H9 (cell line): ENCODE measurements around the gene ARHGEF2. TPM values are rescaled to one million over a fixed set of nuclear protein-coding genes. Genes with fewer than 3 reads are reported as not detected.

Experiments
- DNase-seq: peaks from one replicate; pipeline ENCODE4 v3.0.0-alpha.2; 2017
- H2AFZ ChIP-seq: one replicate; pipeline ENCODE4 v1.6.1; 2013; ENCODE audit warnings: mild to moderate bottlenecking, low read length, control low read depth, moderate library complexity
- H2AK5ac ChIP-seq: 2 replicates; pipeline ENCODE4 v1.6.1; 2013; ENCODE audit warnings: low read length, control low read depth, mixed read lengths; ENCODE audit not compliant: insufficient read length
- H2BK120ac ChIP-seq: one replicate; pipeline ENCODE4 v1.6.1; 2013; ENCODE audit warnings: low read depth, mild to moderate bottlenecking, low read length, control low read depth, inconsistent platforms; ENCODE audit not compliant: poor library complexity, severe bottlenecking
- H2BK12ac ChIP-seq: 2 replicates; pipeline ENCODE4 v1.6.1; 2013; ENCODE audit warnings: low read length, control low read depth, mixed read lengths, low read depth; ENCODE audit not compliant: insufficient read length
- H2BK15ac ChIP-seq: 2 replicates; pipeline ENCODE4 v1.6.1; 2013; ENCODE audit warnings: low read depth, low read length, control low read depth
- H2BK20ac ChIP-seq: one replicate; pipeline ENCODE4 v1.6.1; 2013; ENCODE audit warnings: low read depth, mild to moderate bottlenecking, low read length, control low read depth, inconsistent platforms; ENCODE audit not compliant: poor library complexity, severe bottlenecking
- H2BK5ac ChIP-seq: 2 replicates; pipeline ENCODE4 v1.6.1; 2013; ENCODE audit warnings: low read length, control low read depth, mixed read lengths; ENCODE audit not compliant: insufficient read length
- H3K14ac ChIP-seq: 2 replicates; pipeline ENCODE4 v1.6.1; 2013; ENCODE audit warnings: low read length, control low read depth; ENCODE audit not compliant: insufficient read depth
- H3K18ac ChIP-seq: 2 replicates; pipeline ENCODE4 v1.6.1; 2013; ENCODE audit warnings: low read depth, mild to moderate bottlenecking, mixed read lengths, low read length, control low read depth; ENCODE audit not compliant: insufficient read length
- H3K23ac ChIP-seq: 2 replicates; pipeline ENCODE4 v1.6.1; 2013; ENCODE audit warnings: low read length, control low read depth, mixed read lengths, low read depth; ENCODE audit not compliant: insufficient read length
- H3K23me2 ChIP-seq: 2 replicates; pipeline ENCODE4 v1.6.1; 2013; ENCODE audit warnings: low read depth, mild to moderate bottlenecking, mixed read lengths, low read length, control low read depth; ENCODE audit not compliant: insufficient read length, poor library complexity, severe bottlenecking
- H3K27ac ChIP-seq: 2 replicates; pipeline ENCODE4 v1.5.1; 2013; ENCODE audit warnings: low read length, control low read depth, mixed read lengths, low read depth; ENCODE audit not compliant: insufficient read length
- H3K27me3 ChIP-seq: 2 replicates; pipeline ENCODE4 v1.6.1; 2013; ENCODE audit warnings: low read length, control low read depth, inconsistent platforms; ENCODE audit not compliant: insufficient read depth
- H3K4ac ChIP-seq: 2 replicates; pipeline ENCODE4 v1.6.1; 2013; ENCODE audit warnings: low read depth, mild to moderate bottlenecking, control low read depth, inconsistent platforms, low read length, moderate library complexity
- H3K4me1 ChIP-seq: 2 replicates; pipeline ENCODE4 v1.6.1; 2013; ENCODE audit warnings: low read length, control low read depth, inconsistent platforms; ENCODE audit not compliant: insufficient read depth
- H3K4me2 ChIP-seq: 2 replicates; pipeline ENCODE4 v1.6.1; 2013; ENCODE audit warnings: low read length, control low read depth, mixed read lengths; ENCODE audit not compliant: insufficient read length, insufficient read depth
- H3K56ac ChIP-seq: 2 replicates; pipeline ENCODE4 v1.6.1; 2013; ENCODE audit warnings: low read depth, mild to moderate bottlenecking, mixed read lengths, low read length, control low read depth; ENCODE audit not compliant: insufficient read length
- H3K79me1 ChIP-seq: 2 replicates; pipeline ENCODE4 v1.6.1; 2013; ENCODE audit warnings: low read depth, mild to moderate bottlenecking, moderate library complexity, low read length, control low read depth, inconsistent platforms; ENCODE audit not compliant: insufficient read depth, poor library complexity, severe bottlenecking
- H3K79me2 ChIP-seq: 2 replicates; pipeline ENCODE4 v1.6.1; 2013; ENCODE audit warnings: low read length, control low read depth, inconsistent platforms; ENCODE audit not compliant: insufficient read depth
- H3K9ac ChIP-seq: 2 replicates; pipeline ENCODE4 v1.6.1; 2013; ENCODE audit warnings: low read length, control low read depth, mixed read lengths; ENCODE audit not compliant: insufficient read length; ENCODE audit errors: extremely low read depth
- H3K9me3 ChIP-seq: one replicate; pipeline ENCODE4 v1.6.1; 2013; ENCODE audit warnings: low read depth, low read length, inconsistent platforms; ENCODE audit not compliant: control insufficient read depth
- H3T11ph ChIP-seq: one replicate; pipeline ENCODE4 v1.6.1; 2013; ENCODE audit warnings: mild to moderate bottlenecking, low read length, control low read depth, inconsistent platforms
- H4K20me1 ChIP-seq: one replicate; pipeline ENCODE4 v1.6.1; 2013; ENCODE audit not compliant: control insufficient read depth, insufficient read length, insufficient read depth
- H4K5ac ChIP-seq: 2 replicates; pipeline ENCODE4 v1.6.1; 2013; ENCODE audit warnings: low read depth, mild to moderate bottlenecking, mixed read lengths, low read length, control low read depth; ENCODE audit not compliant: insufficient read length
- H4K8ac ChIP-seq: replicated peaks from 2 replicates; pipeline ENCODE4 v1.6.1; 2013; ENCODE audit warnings: low read length, control low read depth, mixed read lengths, low read depth; ENCODE audit not compliant: insufficient read length
- H4K91ac ChIP-seq: 2 replicates; pipeline ENCODE4 v1.6.1; 2013; ENCODE audit warnings: low read depth, mild to moderate bottlenecking, moderate library complexity, mixed read lengths, low read length, control low read depth; ENCODE audit not compliant: insufficient read length
- H3K27ac Mint-ChIP-seq, 3 experiments: 2 replicates in 2 of 3; 3 replicates in 1 of 3; pipeline ENCODE4 v1.8.0; 2020 to 2021; ENCODE audit warnings: mixed read lengths in 3 of 3, mild to moderate bottlenecking in 1 of 3, moderate library complexity in 1 of 3
- H3K27me3 Mint-ChIP-seq: 2 replicates; pipeline ENCODE4 v1.8.0; 2021; ENCODE audit warnings: low read depth, mild to moderate bottlenecking, moderate library complexity, mixed read lengths
- H3K36me3 Mint-ChIP-seq, 3 experiments: 2 replicates in 2 of 3; 3 replicates in 1 of 3; pipeline ENCODE4 v1.8.0; 2020 to 2021; ENCODE audit warnings: low read depth in 3 of 3, mixed read lengths in 3 of 3; ENCODE audit not compliant: insufficient read depth in 1 of 3
- H3K4me1 Mint-ChIP-seq, 2 experiments: 2 replicates each; pipeline ENCODE4 v1.8.0; 2020; ENCODE audit warnings: mixed read lengths in 2 of 2
- H3K4me3 Mint-ChIP-seq, 2 experiments: 2 replicates in 1 of 2; 3 replicates in 1 of 2; pipeline ENCODE4 v1.8.0; 2020 to 2021; ENCODE audit warnings: mild to moderate bottlenecking in 2 of 2, mixed read lengths in 2 of 2, moderate library complexity in 1 of 2
- H3K9me3 Mint-ChIP-seq, 2 experiments: 2 replicates in 1 of 2; 3 replicates in 1 of 2; pipeline ENCODE4 v1.8.0; 2020; ENCODE audit warnings: mild to moderate bottlenecking in 2 of 2, mixed read lengths in 2 of 2, moderate library complexity in 1 of 2
- WGBS: extraction: QIAGEN DNeasy Blood & Tissue Kit; methylation state at CpG from one replicate; pipeline ENCODE4 v1.1.7; 2013; ENCODE audit warnings: missing lambda C conversion rate, low lambda C conversion rate, mixed read lengths; ENCODE audit not compliant: insufficient read length; ENCODE audit errors: extremely low coverage; 5-methylcytosine and 5-hydroxymethylcytosine counted together
- total RNA-seq: library from RNA; stranded (reverse); gene quantifications from 2 replicates; pipeline ENCODE4 v1.2.1, GENCODE V29; 2021
- TF ChIP-seq, protein P1 (sequence below): fragments of 200-600 bp; sonication (generic); conservative IDR thresholded peaks from 3 replicates; pipeline ENCODE4 v1.8.0; 2021; ENCODE audit warnings: antibody characterized with exemption, mild to moderate bottlenecking

Gene ARHGEF2
- total RNA-seq, 1 experiment from 2014 or later: 111 TPM

DNA sequence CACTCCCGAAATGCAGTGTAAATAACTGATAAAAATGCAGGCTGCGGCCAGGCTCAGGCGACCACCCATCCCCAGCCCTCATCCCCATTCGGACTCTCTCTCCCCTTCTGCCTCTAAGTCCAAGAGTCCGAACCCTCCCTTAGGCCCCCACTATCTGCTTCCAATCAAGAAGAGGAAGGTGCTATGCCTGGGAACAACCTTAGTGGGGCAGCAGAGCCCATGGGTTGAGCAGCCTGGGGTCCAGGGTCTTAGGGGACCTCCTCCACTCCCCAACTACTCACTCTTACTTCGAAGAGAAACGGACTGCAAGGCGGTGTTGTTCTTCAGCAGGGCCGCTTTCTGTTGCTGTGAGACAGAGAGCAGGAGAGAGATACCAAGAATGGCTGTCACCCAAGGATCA, 12.2 kb downstream of the ARHGEF2 start:
- no peaks in the 10 kb centered on the region for H3K9me3 Mint-ChIP-seq
- Histone ChIP-seq H3K9ac (no peak overlapping the region), H3K18ac (no peak overlapping the region), H3K14ac (no peak overlapping the region), H3K9me3 (no peaks in the 10 kb centered on the region), H3K79me1 (no peaks in the 10 kb centered on the region), H3T11ph (no peak overlapping the region), H3K23ac (no peak overlapping the region), H3K4ac (no peak overlapping the region), H4K8ac (no peak overlapping the region), H3K79me2 (peaks cover 5% of the 10 kb centered on the region), H4K91ac (no peak overlapping the region), H3K23me2 (no peaks in the 10 kb centered on the region), H2AK5ac (no peak overlapping the region), H3K56ac (no peak overlapping the region), H3K27me3 (no peaks in the 10 kb centered on the region), H3K27ac (no peak overlapping the region), H2BK120ac (no peak overlapping the region), H2BK5ac (no peak overlapping the region), H2AFZ (no peak overlapping the region), H4K20me1 (peaks cover 3% of the 10 kb centered on the region), H2BK20ac (no peak overlapping the region), H3K4me1 (peaks cover 16% of the 10 kb centered on the region), H2BK12ac (no peak overlapping the region), H2BK15ac (no peak overlapping the region), H4K5ac (no peak overlapping the region), H3K4me2 (no peak overlapping the region)
- WGBS: no CpG with 5 or more reads among the region's 9 CpGs
- peak overlapping the region in 2 of 3 experiments; percentile 85 to 87; a peak in 4 of 7 replicates for H3K27ac Mint-ChIP-seq
- H3K4me3 Mint-ChIP-seq: no peak overlapping the region; a peak in 1 of 5 replicates
- TF ChIP-seq, protein P1, sequence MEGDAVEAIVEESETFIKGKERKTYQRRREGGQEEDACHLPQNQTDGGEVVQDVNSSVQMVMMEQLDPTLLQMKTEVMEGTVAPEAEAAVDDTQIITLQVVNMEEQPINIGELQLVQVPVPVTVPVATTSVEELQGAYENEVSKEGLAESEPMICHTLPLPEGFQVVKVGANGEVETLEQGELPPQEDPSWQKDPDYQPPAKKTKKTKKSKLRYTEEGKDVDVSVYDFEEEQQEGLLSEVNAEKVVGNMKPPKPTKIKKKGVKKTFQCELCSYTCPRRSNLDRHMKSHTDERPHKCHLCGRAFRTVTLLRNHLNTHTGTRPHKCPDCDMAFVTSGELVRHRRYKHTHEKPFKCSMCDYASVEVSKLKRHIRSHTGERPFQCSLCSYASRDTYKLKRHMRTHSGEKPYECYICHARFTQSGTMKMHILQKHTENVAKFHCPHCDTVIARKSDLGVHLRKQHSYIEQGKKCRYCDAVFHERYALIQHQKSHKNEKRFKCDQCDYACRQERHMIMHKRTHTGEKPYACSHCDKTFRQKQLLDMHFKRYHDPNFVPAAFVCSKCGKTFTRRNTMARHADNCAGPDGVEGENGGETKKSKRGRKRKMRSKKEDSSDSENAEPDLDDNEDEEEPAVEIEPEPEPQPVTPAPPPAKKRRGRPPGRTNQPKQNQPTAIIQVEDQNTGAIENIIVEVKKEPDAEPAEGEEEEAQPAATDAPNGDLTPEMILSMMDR: peak; percentile 62
- peaks cover 46 to 82% (median 82%) of the 10 kb centered on the region in 3 experiments for H3K36me3 Mint-ChIP-seq
- H3K4me1 Mint-ChIP-seq: peaks cover 36 to 49% of the 10 kb centered on the region in 2 experiments
- H3K27me3 Mint-ChIP-seq: no peaks in the 10 kb centered on the region
- DNase-seq: no peak
